ENCODE measurements around the gene GREM1.

The GREM1 gene

GRCh38 chr15:32694222-32694983, 23.4 kb upstream of the GREM1 start:
- no peak for DNase-seq (ENCODE audit: low read depth, low spot score)

DNA sequence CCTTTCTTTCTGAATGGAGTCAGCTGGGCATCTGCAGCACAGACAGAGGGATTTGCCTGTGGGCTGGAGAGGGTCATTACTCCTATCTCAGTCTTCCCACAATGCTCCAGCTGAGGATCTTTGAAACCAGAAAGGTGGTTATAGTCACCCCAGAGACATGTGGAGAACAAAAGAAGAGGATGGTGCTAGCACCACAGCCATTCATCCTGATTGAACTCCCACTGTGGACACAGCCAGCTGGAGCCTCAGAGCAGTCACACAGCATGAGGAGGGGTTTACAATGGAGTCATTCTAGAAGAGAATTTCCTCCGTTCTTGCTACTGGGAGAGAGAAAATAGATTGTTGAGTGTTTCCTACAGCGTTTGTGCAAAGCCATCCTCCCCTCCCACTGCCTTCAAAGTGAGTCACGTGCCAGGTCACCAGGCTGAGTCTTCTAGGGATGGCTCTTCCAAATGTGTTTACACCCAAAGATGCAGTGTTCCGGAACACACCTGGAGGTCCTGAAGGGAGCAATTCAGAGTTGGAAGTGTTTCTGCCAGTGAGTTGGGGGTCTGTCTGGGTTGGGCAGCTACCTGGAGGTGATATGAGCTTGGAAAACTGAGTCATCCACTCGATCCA, 18.9 kb upstream of the GREM1 start:
- DNase-seq (ENCODE audit: low read depth, low spot score), result no peak

DNA sequence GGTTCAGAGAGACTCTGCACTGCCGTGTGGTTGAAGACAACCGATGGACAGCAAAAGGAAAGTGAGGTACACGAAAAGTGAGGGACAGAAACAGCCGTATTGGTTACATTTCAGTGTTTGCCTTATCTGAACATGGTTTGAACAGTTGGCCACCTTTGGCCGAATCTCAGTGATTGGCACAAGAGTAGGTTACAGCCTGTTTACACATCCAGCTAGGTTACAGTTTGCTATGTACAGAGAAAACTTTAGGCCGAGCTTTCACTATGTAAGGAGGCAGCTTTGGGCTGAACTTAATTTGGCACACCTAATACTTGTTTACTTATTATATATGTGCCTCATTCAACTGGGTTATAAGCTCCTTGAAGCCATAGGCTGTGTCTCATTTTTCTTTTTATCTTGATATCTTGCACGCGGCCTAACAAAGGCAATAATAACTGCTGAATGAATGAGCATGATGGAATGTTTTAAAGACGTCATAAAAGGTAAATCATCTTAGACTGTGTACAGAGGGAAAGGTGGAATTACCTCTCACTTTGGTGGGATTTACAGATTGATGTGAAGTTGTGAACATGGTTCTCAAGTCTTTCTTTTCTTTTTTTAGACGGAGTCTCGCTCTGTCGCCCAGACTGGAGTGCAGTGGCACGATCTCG, 17.2 kb upstream of the GREM1 start:
- DNase-seq (ENCODE audit: low read depth, low spot score), result no peak

DNA sequence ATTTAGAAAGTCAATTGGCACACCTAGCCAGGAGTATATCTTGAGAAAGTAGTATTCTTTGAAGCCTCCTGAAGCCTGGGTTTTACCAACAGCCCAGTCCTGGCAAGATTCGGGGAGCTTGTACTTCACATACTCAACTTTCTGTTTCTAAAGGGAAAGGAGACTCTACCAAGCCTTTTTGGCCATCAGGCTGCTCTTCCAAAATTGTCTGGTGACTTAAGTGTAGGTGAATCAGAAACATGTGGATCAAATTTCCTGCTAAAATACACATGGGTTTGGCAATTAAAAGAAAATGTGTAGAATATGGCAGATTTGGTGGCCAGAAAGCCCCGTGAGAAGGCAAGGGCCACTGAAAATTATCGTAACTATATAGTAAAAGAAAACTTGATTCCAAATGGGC, 15.9 kb upstream of the GREM1 start:
- DNase-seq (ENCODE audit: low read depth, low spot score), result no peak

GRCh38 chr15:32704395-32704981, 13.3 kb upstream of the GREM1 start:
- no peak for DNase-seq (ENCODE audit: low read depth, low spot score)

GRCh38 chr15:32705446-32705845, 12.4 kb upstream of the GREM1 start:
- no peak for DNase-seq (ENCODE audit: low read depth, low spot score)

DNA sequence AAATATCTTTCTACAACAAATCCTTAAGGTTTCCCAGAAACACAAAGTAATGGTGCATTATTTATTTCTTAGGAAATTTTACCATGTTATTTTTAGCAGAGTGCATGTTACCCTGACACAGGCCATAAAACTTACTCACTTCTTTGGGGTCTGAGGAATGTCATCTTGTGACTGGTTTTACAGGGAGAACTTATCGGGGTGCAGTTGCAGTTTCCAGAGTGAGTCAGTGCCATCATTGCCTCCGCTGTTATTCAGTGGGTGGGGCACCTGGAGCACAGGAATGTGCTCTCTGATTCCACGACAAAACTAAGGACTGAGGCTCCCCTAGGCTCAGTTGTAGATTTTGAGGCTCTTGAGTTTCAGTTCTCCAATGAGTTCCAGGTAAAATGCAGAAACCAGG, 11.1 kb upstream of the GREM1 start:
- DNase-seq (ENCODE audit: low read depth, low spot score), result no peak

- DNase-seq (ENCODE audit: low read depth, low spot score), result no peak
Observed at GRCh38 chr15:32707436-32707835, 10.4 kb upstream of the GREM1 start.

GRCh38 chr15:32709295-32710033, 8.3 kb upstream of the GREM1 start:
- no peak for DNase-seq (ENCODE audit: low read depth, low spot score)

DNA sequence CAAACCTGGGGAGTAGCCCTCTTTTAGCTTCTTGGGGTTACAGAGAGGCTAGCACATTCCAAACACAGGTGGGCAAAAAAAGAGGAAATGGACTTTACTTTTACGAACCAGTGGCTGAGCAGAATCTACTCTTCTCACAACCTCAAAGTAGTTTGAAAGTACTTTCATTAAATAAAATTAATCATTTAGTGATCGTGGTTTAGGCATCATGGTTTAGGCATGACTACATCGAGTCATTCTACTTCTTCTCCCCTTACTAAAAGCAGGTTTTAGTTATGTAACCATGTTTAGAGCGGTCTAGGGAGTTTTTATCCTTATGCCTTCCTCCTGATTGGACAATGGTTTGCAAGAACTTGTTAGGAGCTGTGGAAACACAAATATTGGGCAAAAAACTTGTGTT, 2.5 kb upstream of the GREM1 start:
- DNase-seq (ENCODE audit: low read depth, low spot score), result no peak

- no peak for DNase-seq (ENCODE audit: low read depth, low spot score)
Observed at GRCh38 chr15:32716216-32716914, 1.4 kb upstream of the GREM1 start.

DNA sequence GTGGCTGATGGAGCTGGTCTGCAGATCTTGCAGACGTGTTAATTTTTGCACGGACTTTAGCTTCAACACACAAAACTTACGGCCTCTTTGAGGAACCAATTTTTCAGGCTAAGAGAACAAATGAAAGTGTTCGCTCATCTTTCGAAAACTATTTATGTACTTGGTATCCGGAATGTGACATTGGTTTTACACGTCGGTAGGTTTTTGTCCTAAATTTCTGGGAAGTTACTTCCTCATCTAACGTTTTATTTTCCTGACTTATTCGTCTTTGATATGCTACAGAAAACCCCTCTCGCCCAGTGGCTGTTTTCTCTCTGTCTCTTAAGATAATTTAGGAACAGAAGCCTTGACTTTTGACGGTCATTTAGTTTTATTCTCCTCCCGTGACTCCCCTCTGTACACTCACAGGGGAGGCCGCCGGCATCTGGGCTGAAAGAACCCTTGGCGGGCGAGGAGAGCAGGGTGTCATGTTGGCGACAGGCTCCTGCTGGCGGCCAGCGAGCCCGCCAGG, 834 bp upstream of the GREM1 start:
- no peak for DNase-seq (ENCODE audit: low read depth, low spot score)

DNA sequence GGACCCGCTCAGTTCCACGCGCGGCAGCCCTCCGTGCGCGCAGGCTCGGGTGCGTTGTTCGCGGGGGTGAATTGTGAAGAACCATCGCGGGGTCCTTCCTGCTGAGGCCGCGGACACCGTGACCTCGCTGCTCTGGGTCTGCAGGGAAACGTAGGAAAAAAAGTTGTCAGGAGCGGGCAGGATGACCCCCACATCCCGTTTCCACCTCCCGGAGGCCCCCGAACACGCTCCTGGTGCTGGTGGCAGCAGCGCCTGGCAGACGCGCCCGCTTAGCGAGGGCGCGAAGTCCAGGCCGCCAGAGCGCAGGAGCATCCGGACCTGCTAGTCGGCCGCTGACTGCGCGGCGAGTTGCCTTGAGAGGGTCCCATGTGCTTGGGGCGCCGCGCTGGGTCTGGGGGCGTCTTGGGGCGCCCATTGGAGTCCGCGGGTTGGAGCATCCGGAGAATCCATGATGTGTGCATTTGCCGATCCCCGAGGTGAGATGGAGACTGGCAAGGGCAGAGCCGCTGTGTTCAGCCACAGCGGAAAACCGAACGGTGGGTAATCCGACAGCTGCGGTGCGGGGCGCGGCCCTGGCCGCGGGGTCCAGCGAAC, 520 bp downstream of the GREM1 start:
- no peak for DNase-seq (ENCODE audit: low read depth, low spot score)

GRCh38 chr15:32718821-32719716, 1.3 kb downstream of the GREM1 start:
- DNase-seq (ENCODE audit: low read depth, low spot score), result no peak

DNA sequence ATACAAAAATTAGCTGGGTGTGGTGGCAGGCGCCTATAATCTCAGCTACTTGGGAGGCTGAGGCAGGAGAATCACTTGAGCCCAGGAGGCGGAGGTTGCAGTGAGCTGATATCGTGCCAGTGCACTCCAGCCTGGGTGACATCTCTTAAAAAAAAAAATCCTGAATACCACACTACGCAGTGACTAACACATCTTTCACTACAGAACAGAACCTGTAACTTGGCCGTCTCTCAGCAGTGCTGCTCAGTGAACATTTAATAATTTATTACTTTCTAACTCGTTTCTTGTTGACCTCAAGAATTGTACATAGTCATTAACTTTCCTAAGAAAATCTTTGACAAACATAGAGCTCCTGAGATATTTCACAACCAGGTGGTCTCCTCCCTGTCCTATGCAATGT, 3.8 kb downstream of the GREM1 start:
- DNase-seq (ENCODE audit: low read depth, low spot score), result no peak

- no peak for DNase-seq (ENCODE audit: low read depth, low spot score)
Observed at GRCh38 chr15:32722136-32722535, 4.3 kb downstream of the GREM1 start.

- no peak for DNase-seq (ENCODE audit: low read depth, low spot score)
Observed at GRCh38 chr15:32723171-32723948, 5.6 kb downstream of the GREM1 start.

DNA sequence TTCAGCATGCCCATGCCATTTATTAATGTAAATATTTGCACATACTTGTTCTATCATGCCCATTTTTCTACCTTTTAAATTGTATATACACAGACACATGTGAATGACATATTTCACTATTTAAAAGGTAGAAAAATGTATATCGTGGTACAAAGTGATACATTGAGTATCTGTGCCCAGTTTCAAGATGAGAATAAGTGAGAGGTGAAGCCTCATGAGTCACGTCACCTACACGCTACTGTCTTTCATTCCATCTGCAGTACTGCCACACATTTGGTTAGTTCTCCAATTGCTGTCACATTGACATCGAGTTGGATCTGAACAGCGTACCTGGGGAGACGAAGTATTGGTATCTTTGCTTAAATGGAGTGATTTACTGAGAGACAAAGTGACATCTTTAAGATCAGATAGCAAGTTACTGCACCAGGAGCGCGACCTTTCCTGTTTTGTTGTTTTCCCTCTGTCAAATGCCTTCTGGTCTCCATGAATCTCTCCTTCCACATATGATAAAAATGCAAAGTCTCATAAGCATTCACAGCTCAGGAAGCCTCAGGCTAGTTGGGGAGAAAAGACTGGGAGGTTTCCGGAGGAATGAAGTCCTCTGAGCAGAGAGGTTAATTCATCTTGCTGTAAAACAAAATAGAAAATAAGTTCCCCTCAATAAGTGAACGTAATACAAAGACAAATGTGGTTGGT, 12.0 kb downstream of the GREM1 start:
- DNase-seq (ENCODE audit: low read depth, low spot score), result no peak
